GM18502 (cell line): ENCODE data around the gene ZAR1L.
"Not testable (repeated sequence)": the region's sequence is repeated elsewhere in the genome, so short reads cannot be mapped to it uniquely, and the experiment has no call there.

ENCODE experiments used
- ATAC-seq: cut with Tn5 transposase; IDR thresholded peaks from one replicate; pipeline ENCODE4 v1.9.1; 2021; ENCODE audit warnings: mild to moderate bottlenecking; ENCODE audit not compliant: unreplicated experiment, poor library complexity

The ZAR1L gene, protein sequence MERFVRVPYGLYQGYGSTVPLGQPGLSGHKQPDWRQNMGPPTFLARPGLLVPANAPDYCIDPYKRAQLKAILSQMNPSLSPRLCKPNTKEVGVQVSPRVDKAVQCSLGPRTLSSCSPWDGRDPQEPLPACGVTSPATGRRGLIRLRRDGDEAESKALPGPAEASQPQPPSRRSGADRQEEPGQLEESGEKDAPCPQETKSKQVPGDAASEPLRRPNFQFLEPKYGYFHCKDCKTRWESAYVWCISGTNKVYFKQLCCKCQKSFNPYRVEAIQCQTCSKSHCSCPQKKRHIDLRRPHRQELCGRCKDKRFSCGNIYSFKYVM

DNA sequence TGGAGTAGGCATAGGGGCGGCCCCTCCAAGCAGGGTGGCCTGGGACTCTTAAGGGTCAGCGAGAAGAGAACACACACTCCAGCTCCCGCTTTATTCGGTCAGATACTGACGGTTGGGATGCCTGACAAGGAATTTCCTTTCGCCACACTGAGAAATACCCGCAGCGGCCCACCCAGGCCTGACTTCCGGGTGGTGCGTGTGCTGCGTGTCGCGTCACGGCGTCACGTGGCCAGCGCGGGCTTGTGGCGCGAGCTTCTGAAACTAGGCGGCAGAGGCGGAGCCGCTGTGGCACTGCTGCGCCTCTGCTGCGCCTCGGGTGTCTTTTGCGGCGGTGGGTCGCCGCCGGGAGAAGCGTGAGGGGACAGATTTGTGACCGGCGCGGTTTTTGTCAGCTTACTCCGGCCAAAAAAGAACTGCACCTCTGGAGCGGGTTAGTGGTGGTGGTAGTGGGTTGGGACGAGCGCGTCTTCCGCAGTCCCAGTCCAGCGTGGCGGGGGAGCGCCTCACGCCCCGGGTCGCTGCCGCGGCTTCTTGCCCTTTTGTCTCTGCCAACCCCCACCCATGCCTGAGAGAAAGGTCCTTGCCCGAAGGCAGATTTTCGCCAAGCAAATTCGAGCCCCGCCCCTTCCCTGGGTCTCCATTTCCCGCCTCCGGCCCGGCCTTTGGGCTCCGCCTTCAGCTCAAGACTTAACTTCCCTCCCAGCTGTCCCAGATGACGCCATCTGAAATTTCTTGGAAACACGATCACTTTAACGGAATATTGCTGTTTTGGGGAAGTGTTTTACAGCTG is at the start of gene ZAR1L, which contains the start of gene BRCA2:
ZAR1L (minus strand) TSS at position 126 of the 790 bp plus-strand sequence. CDS start 3,438 bp downstream, outside the sequence.
BRCA2 (plus strand) TSS at position 271 of the 790 bp plus-strand sequence. CDS start 953 bp downstream, outside the sequence.
- peak; percentile 94 for ATAC-seq

DNA sequence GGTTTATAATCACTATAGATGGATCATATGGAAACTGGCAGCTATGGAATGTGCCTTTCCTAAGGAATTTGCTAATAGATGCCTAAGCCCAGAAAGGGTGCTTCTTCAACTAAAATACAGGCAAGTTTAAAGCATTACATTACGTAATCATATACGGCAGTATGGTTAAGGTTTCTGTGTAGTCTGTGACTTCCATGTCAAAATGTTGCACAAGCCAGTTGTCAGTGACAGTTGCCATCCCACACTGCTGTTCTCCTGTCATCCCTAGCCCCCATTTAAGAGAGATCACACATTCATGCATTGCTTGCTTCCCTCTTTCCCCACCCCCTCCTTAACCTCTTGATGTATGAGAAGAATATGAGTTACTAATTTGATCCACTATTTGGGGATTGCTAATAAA is 47.4 kb upstream of the ZAR1L start:
- ATAC-seq = no peak

DNA sequence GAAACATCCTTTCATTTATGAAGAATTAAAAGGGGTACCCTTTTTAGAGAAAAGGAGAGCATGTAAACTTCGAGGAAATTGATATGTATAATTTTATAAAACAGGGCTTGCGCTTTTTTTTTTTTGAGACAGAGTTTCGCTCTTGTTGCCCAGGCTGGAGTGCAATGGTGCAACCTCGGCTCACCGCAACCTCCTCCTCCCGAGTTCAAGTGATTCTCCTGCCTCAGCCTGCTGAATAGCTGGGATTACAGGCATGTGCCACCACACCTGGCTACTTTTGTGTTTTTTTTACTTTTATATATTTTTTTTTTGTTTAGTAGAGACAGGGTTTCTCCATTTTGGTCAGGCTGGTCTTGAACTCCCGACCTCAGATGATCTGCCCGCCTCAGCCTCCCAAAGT is 40.8 kb upstream of the ZAR1L start:
- ATAC-seq = not testable (repeated sequence)

DNA sequence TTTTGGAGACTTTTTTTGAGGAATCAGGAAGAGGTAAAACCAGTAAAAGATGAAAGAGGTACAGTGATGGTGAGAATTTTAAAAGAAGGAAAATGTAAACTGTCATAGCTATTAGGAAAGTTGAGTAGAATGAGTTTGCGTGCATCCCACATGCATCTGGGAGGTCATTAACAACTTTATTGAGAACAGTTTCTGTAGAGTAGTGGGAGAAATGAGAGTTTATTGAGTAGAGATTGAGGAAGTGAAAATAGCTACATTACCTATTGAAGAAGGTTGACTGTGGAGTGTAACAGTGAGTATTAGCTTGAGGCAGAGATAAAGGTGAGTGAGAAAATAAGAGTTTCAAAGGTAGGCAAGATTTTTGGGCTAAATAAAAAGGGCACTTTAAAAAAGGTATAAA is 38.9 kb upstream of the ZAR1L start:
- ATAC-seq = peak; percentile 74

DNA sequence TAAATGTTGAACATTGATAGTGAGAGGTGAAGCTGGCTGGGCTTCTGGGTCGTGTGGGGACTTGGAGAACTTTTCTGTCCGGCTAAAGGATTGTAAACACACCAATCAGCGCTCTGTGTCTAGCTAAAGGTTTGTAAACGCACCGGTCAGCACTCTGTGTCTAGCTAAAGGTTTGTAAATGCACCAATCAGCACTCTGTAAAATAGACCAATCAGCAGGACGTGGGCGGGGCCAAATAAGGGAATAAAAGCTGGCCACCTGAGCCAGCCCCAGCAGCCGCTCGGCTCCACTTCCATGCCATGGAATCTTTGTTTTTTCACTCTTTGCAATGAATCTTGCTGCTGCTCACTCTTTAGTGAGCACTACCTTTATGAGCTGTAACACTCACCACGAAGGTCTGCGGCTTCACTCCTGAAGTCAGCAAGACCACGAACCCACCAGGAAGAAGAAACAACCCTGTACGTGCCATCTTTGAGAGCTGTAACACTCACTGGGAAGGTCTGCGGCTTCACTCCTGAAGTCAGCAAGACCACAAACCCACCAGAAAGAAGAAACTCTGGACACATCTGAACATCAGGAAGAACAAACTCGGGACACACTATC is 35.8 kb upstream of the ZAR1L start:
- ATAC-seq = not testable (repeated sequence)

DNA sequence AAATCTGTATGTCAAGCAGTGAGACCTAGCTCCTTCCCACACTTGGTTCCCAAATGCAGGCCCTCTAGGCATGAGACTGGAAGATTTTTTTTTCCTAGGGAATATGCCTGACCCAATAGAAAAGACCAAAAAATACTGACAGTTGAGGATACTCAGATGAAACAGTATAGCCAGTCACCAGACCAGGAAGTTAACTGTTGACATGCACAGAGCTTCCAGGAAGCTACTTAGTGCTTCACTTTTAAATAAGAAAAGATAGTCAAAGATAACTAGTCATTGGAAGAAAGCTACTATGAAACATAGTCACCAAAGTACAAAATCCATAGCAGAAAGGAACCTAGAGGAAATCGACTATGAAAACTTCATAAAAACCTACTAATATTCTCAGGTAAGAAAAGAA is 32.5 kb upstream of the ZAR1L start:
- no peak for ATAC-seq

DNA sequence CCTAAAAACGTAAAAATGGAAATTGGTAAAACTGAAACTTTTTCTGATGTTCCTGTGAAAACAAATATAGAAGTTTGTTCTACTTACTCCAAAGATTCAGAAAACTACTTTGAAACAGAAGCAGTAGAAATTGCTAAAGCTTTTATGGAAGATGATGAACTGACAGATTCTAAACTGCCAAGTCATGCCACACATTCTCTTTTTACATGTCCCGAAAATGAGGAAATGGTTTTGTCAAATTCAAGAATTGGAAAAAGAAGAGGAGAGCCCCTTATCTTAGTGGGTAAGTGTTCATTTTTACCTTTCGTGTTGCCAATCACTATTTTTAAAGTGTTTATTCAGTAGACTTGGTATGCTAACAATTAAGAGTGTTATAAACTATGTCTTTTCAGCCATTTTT is 25.8 kb upstream of the ZAR1L start:
- ATAC-seq = no peak

DNA sequence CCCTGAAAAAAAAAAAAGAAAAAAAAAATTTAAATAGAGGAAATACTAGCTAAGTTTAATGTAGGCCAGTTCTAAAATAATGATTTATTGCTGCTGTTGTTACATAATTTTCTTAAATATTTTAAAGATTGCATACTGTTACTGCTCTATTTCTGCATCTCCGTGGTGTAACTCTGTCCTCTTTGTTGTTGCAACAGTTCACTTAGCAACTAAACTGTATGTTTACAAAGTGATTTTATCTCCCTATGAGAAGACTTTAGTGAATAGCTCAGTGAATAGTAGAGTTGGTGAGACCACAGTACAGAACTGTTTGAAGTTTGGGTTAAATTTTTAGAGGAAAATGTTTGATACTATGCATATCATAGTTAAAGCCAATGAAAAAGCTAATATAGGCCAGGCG is 19.5 kb upstream of the ZAR1L start:
- ATAC-seq = no peak

DNA sequence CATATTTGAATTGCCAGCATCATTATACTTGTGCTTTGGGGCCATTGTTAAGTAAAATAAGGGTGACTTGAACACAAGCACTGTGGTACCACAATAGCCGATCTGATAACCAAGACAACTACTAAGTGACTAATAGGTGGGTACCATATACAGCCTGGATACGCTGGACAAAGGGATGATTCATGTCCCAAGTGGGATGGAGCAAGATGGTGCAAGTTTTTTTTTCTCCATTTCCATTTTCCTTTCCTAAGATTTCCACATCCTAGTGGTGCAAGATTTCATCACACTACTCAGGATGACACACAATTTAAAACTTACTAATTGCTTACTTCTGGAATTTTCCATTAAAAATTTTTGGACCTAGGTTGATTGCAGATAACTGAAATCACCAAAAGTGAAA is 15.3 kb upstream of the ZAR1L start:
- ATAC-seq = no peak

DNA sequence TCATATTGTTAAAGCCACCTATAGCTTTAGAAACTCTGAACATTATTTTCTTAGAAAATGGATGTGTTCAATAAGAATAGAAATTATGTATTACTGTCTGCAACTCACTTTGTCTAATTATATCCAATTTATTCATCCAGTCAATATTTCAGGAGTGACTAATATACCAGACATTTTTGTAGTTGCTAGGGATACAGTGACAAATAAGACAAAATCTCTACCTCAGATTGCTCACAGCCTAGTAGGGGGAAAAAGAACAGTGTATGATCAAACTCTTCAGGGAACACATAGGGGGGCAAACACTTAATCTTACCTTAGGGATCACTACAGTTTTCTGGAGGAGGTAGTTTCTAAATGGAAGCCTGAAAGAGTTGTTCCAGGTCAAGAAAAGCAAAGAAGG is 8.7 kb upstream of the ZAR1L start:
- ATAC-seq = no peak

DNA sequence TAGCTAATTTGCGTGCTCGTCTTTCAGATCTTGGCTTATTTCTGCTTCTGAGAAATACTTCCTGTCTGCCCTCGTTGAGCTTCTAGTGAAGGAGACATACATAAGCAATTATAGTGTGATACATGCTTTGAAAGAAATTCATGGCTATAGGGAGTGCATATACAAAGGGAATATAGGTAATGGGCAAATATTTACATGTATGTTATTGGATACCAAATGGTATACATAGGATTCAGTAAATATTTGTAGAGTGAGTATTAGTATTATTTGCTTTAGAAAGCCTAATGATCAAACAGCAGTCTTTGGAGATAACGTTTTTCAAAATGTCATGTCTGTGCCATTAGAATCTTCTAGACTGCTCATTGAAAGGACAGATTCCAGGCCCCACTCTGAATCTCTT is 5.4 kb upstream of the ZAR1L start:
- ATAC-seq = no peak

DNA sequence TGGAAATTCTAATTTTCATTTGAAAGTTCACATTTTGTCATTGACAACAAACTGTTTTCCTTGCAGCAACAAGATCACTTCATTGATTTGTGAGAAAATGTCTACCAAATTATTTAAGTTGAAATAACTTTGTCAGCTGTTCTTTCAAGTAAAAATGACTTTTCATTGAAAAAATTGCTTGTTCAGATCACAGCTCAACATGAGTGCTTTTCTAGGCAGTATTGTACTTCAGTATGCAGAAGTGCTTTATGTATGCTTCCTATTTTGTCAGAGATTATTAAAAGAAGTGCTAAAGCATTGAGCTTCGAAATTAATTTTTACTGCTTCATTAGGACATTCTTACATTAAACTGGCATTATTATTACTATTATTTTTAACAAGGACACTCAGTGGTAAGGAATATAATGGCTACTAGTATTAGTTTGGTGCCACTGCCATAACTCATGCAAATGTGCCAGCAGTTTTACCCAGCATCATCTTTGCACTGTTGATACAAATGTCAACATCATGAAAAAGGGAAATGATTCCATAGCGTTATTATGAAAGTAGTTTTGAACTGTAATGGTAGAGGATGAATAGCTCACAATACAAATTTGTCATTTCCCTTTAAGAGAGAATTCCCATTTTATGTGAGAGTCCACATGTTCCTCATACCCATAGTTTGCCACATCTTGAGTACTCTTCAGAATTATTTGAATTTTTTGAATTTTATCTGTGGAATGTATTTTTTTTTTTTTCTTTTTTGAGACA is 2.7 kb upstream of the ZAR1L start:
- no peak for ATAC-seq

DNA sequence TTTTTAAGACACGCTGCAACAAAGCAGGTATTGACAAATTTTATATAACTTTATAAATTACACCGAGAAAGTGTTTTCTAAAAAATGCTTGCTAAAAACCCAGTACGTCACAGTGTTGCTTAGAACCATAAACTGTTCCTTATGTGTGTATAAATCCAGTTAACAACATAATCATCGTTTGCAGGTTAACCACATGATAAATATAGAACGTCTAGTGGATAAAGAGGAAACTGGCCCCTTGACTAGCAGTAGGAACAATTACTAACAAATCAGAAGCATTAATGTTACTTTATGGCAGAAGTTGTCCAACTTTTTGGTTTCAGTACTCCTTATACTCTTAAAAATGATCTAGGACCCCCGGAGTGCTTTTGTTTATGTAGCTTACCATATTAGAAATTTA is 1.3 kb upstream of the ZAR1L start:
- ATAC-seq = no peak

DNA sequence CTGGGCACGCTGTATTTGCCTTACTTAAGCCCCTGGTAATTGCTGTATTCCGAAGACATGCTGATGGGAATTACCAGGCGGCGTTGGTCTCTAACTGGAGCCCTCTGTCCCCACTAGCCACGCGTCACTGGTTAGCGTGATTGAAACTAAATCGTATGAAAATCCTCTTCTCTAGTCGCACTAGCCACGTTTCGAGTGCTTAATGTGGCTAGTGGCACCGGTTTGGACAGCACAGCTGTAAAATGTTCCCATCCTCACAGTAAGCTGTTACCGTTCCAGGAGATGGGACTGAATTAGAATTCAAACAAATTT is 821 bp upstream of the ZAR1L start:
- ATAC-seq = peak; percentile 55

DNA sequence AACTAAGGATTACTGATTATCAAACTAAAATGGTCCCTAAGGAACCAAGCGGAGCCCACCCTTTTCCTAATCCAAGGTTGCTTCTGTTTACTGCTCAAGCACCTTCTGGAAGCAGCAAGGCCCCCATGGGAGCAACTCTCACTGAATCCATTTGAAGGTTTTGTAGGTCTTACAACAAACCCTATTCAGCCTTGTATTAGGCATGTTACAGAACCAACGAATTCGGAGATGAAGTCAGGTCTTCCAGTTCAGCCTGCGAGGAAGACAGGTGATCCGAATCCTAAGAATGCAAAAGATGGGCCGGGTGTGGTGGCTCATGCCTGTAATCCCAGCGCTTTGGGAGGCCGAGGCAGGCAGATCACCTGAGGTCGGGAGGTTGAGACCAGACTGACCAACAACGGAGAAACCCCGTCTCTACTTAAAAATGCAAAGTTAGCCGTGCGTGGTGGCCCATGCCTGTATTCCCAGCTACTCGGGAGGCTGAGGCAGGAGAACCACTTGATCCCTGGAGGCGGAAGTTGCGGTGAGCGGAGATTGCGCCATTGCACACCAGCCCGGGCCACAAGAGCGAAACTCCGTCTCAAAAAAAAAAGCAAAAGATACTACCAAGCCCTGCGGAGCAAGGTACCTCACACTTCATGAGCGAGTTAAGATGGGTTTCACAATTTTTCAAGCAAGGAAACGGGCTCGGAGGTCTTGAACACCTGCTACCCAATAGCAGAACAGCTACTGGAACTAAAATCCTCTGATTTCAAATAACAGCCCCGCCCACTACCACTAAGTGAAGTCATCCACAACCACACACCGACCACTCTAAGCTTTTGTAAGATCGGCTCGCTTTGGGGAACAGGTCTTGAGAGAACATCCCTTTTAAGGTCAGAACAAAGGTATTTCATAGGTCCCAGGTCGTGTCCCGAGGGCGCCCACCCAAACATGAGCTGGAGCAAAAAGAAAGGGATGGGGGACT is 609 bp downstream of the ZAR1L start:
- peak; percentile 28 for ATAC-seq

DNA sequence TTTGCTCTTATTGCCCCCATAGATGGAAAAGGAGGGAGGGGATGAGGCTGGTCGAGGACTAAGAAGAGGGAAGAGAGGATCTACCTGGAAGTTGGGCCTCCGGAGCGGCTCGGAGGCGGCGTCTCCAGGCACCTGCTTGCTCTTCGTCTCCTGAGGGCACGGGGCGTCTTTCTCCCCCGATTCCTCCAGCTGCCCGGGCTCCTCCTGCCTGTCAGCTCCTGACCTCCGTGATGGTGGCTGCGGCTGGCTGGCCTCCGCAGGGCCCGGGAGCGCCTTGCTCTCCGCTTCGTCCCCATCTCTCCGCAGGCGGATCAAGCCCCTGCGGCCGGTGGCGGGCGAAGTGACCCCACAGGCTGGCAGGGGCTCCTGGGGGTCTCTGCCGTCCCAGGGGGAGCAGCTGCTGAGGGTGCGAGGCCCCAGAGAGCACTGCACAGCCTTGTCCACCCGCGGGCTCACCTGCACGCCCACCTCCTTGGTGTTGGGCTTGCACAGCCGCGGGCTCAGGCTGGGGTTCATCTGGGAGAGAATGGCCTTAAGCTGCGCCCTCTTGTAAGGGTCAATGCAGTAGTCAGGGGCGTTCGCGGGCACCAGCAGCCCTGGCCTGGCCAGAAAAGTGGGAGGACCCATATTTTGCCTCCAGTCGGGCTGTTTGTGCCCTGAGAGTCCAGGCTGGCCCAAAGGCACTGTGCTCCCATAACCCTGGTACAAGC is 3.8 kb downstream of the ZAR1L start:
- no peak for ATAC-seq

DNA sequence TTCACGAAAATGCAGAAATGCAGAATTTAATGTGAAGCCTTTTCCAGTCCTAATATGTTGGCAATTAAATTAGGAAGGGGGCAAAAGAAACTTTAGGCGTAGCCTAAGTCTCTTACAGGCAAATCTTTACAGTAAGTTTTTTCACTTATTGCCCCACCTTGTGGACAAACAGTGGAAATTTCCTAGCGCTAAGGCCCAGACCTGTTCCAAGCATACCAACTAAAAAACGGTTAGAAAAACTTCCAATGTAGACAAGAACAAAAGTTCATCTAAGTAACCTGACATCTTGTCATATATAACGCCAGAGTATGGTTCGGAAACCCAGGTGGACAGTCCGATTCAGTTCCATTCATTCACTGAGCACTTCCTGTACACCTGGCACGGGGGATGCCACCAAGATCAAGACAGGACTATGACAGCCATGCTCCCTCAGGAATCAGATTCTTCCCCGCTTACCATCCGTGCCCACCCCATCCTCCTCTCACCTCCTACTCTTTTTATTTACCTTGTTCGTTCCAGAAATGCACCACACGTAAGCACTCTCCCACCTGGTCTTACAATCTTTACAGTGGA is 4.9 kb downstream of the ZAR1L start:
- ATAC-seq = peak; percentile 75

DNA sequence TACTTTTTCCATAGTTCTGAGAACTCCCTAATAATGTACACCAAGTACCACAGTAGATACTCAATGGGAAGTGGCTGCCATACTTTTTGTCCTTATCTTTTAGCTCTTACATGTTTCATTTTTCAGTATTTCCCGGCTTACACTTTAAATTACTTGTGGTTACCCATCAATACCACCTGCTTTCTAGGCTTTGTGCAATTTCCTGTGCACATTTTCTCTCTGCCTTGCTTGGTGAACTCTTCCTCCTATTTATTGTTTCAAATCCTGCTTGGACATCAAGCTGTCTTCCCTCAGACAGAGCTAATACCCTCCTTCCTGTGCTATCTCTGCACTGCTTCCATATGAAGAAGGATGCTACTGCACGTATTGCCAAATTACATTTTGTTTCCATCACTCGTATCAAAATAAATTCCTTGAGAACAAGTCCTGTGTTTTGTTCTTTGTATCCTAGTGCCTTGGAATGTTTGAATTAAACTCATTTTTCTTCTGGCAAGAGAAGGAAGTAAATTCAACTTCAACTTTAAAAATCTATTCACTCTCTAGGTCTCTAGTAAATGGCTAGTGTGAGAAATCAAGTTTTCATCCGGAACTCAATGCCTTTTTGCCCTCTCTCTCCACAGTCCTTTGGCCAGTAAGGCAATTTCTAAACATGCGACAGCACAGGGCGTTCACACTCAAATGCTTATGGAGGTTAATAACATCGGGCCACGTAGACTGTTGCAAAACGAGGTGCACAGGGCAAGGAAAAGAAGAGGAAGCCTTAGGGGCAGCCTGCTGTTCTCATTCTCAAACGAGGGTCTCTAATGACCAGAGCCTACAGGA is 5.6 kb downstream of the ZAR1L start:
- ATAC-seq = no peak
